Measurements from ENCODE around the gene ZNF577. TPM values are rescaled to one million over a fixed set of nuclear protein-coding genes. Genes with fewer than 3 reads are reported as not detected.
"Not testable (repeated sequence)": the region's sequence is repeated elsewhere in the genome, so short reads cannot be mapped to it uniquely, and the experiment has no call there.

The ZNF577 gene
- total RNA-seq, 2 experiments from 2014 or later, result 4.1 to 5.3 TPM

DNA sequence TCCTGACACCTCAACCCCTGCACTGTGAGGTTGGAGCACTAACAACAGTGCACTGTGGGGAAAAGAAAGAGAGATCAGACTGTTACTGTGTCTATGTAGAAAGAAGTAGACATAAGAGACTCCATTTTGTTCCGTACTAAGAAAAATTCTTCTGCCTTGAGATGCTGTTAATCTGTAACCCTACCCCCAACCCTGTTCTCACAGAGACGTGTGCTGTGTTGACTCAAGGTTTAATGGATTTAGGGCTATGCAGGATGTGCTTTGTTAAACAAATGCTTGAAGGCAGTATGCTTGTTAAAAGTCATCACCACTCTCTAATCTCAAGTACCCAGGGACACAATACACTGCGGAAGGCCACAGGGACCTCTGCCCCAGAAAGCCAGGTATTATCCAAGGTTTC, 17.9 kb upstream of the ZNF577 start:
- peaks cover 76% of the 10 kb centered on the region for H3K9me3 Mint-ChIP-seq
- POLR2A ChIA-PET, H3K4me3 Mint-ChIP-seq, DNase-seq, CTCF ChIA-PET, H3K27ac Mint-ChIP-seq: not testable (repeated sequence)
- H3K36me3 Mint-ChIP-seq, result peaks cover 81% of the 10 kb centered on the region
- H3K27me3 Mint-ChIP-seq, result peaks cover 20% of the 10 kb centered on the region
- H3K4me1 Mint-ChIP-seq (ENCODE audit: low read depth), result peaks cover 22% of the 10 kb centered on the region
- intact Hi-C loops (cut with micrococcal nuclease), result loop anchor here (1.0 to 2.0 kb wide), 3 partner anchors 22 to 103 kb away; partner anchors contain the start of genes ZNF350, ZNF613 and ZNF615

DNA sequence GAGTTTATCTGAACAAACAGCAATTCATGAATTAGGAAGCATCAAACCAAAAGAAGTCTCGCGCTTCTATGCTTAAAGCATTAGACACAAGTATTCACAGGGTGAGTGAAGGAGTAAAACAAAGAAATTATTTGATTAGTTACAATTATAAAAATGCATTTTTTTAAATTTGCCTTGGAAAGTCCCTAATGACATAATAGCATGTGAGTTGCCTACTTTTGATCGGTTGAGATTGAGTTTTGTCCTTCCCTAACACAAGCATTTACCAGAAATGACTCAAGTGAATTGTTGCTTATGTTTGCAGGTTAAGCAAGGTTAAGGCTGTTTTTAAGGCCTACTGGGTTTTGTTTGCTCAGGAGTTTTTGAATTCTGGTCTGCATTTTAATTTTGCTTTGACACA, 17.5 kb upstream of the ZNF577 start:
- CTCF ChIA-PET, result no interaction called here
- DNase-seq, result no peak
- intact Hi-C loops (cut with micrococcal nuclease), result loop anchor here (1.0 to 2.0 kb wide), 3 partner anchors 22 to 103 kb away; partner anchors contain the start of genes ZNF350, ZNF613 and ZNF615
- H3K27ac Mint-ChIP-seq, result peak overlapping the region; percentile 97
- H3K9me3 Mint-ChIP-seq, result peaks cover 77% of the 10 kb centered on the region
- peaks cover 20% of the 10 kb centered on the region for H3K27me3 Mint-ChIP-seq
- POLR2A ChIA-PET, result no interaction called here
- H3K4me3 Mint-ChIP-seq, result peak overlapping the region; percentile 99
- H3K36me3 Mint-ChIP-seq, result peaks cover 82% of the 10 kb centered on the region
- peaks cover 22% of the 10 kb centered on the region for H3K4me1 Mint-ChIP-seq (ENCODE audit: low read depth)

DNA sequence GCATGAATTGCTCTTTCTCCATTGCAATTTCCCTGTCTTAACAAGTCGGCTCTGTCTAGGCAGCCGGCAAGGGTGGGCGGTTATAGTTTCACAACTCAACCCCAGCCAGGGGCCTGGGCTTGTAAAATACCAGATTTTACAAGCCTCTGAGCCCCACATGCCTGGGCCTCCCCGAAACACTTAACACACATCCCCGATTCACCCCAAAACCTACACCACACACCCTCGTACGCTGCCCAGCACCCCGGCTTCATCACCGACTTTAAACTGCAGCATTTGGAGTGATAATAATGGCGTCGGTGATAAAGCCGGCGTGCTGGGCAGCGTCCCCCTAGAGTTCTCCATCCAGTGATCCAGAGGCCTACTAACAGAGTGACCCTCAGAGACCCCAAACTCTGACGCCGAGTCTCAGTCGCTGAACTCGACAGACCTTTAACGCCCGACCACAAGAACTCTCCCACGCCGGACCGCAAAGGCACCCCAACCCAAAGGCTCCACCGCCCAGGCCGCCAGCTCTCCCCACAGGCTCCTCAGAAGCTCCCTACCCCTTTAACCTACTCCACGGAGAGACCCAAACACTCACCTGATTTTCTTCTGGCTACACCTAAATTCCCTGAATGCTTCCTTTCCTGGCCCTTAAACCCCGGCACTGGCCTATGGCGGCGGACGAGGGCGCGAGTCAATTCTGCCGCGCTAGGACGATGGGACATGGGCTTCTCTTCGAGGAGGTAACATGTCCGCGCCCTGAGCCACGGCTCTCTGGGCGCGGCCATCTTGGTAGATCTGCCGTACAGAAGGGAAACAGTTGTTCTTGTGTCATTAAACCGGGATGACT, 16.8 kb upstream of the ZNF577 start, which contains the start of gene ZNF649:
ZNF649 (minus strand) TSS at position 687 of the 835 bp plus-strand sequence. CDS start 4,910 bp downstream, outside the sequence.
- intact Hi-C loops (cut with micrococcal nuclease), result loop anchor here (1.0 to 5.0 kb wide), 4 partner anchors 23 to 123 kb away; partner anchors contain the start of genes ZNF350, ZNF613, ZNF614 and ZNF615
- Mint-ChIP-seq H3K4me1 (ENCODE audit: low read depth) (peaks cover 22% of the 10 kb centered on the region), H3K9me3 (peaks cover 78% of the 10 kb centered on the region), H3K27ac (peak within 1 kb of the TSS; percentile 97), H3K27me3 (peaks cover 16% of the 10 kb centered on the region), H3K36me3 (peaks cover 84% of the 10 kb centered on the region), H3K4me3 (peak within 1 kb of the TSS; percentile 99)
- ChIA-PET POLR2A (no interaction called here), CTCF (no interaction called here)
- peak; percentile 88 for DNase-seq

DNA sequence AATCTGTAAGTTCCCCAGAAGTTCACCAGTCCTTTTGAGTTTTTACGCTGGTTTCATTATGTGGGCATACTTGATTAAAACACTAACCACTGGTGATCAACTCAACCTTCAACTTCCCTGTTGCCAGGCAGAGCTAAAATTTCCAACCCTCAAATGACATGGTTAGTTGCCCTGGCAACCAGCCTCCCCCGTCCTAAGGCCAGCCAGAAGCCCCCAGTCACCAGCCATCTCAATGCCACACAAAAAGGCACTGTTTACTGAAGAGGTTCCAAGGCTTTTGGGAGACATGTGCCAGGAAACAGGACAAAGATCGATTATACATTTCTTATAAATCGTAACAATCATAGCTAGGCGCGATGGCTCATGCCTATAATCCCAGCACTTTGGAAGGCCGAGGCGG, 15.4 kb upstream of the ZNF577 start:
- Mint-ChIP-seq H3K36me3 (peaks cover 88% of the 10 kb centered on the region), H3K4me3 (peak overlapping the region; percentile 99), H3K27me3 (peaks cover 9% of the 10 kb centered on the region), H3K27ac (no peak overlapping the region), H3K9me3 (peaks cover 74% of the 10 kb centered on the region), H3K4me1 (ENCODE audit: low read depth) (peaks cover 22% of the 10 kb centered on the region)
- CTCF ChIA-PET, result no interaction called here
- POLR2A ChIA-PET, result no interaction called here
- no peak for DNase-seq
- intact Hi-C loops (cut with micrococcal nuclease), result loop anchor here (5.0 kb wide), 1 partner anchor 124 kb away; the partner anchor contains the start of gene ZNF614

DNA sequence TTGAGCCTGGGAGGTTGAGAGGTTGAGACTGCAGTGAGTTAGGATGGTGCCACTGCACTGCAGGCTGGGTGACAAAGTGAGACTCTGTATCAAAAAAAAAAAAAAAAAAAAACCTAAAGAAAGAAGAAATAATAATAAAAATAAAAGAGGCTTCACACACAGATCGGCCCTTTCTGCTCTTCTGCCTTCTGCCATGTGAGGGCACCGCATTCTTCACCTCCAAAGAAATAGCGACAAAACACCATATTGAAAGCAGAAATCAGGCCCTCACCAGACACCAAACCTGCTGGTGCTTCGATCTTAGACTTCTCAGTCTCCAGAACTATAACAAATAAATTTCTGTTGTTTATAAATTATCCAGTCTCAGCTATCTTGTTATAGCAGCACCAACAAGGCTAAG, 14.1 kb upstream of the ZNF577 start:
- H3K27me3 Mint-ChIP-seq, result no peaks in the 10 kb centered on the region
- POLR2A ChIA-PET, result no interaction called here
- no peak for DNase-seq
- no peak overlapping the region for H3K27ac Mint-ChIP-seq
- no peak overlapping the region for H3K4me3 Mint-ChIP-seq
- H3K36me3 Mint-ChIP-seq, result peaks cover 92% of the 10 kb centered on the region
- intact Hi-C loops (cut with micrococcal nuclease), result loop anchor here (5.0 kb wide), 1 partner anchor 125 kb away; the partner anchor contains the start of gene ZNF614
- CTCF ChIA-PET, result interaction anchor here (0.6 kb wide), 1 partner anchor 149 kb away, joined by 3 read pairs; no protein-coding TSS in a partner anchor
- peaks cover 77% of the 10 kb centered on the region for H3K9me3 Mint-ChIP-seq
- peaks cover 22% of the 10 kb centered on the region for H3K4me1 Mint-ChIP-seq (ENCODE audit: low read depth)

DNA sequence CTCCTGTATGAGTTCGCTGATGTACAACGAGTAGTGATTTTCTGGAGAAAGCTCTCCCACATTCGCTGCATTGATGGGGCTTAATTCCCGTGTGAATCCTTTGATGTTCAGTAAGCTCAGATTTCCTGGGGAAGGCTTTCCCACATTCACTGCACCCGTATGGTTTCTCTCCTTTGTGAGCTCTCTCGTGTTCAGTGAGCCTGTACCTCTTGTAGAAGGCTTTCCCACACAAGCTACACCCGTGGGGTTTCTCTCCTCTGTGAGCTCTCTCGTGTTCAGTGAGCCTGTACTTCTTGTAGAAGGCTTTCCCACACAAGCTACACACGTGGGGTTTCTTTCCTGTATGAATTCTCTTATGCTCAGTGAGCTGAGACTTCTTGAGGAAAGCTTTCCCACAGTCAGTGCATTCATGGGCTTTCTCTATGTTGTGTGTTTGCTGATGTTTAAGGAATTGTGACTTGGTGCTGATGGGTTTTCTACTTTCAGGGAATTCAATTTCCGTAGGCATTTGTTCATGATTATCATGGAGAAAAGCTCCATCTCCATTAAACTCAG, 3.5 kb upstream of the ZNF577 start:
- peaks cover 96% of the 10 kb centered on the region for H3K36me3 Mint-ChIP-seq
- no peaks in the 10 kb centered on the region for H3K4me1 Mint-ChIP-seq (ENCODE audit: low read depth)
- intact Hi-C loops (cut with micrococcal nuclease), result no loop called here
- CTCF ChIA-PET, result interaction anchor here (0.6 kb wide), 1 partner anchor 1733 kb away, joined by 3 read pairs; no protein-coding TSS in a partner anchor
- no peaks in the 10 kb centered on the region for H3K27me3 Mint-ChIP-seq
- no peak overlapping the region for H3K27ac Mint-ChIP-seq
- POLR2A ChIA-PET, result no interaction called here
- no peak for DNase-seq
- peaks cover 89% of the 10 kb centered on the region for H3K9me3 Mint-ChIP-seq
- no peak overlapping the region for H3K4me3 Mint-ChIP-seq

DNA sequence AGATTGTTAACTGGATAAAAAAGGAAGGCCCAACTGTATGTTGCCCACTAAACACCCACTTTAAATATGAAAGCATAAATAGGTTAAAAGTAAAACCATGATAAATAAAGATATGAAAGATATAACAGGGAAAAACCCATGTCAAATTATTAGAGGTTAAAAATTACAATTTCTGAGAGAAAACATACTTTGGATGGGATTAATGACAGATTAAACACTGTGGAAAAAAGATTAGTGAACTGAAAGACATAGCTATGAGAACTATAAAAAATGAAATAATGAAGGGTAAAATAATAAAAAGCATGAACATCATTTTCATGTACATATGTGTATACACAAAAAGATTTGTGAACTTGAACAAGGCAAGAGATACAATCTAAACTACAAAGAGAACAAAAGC, 2.2 kb upstream of the ZNF577 start:
- ChIA-PET CTCF (no interaction called here), POLR2A (no interaction called here)
- Mint-ChIP-seq H3K4me1 (ENCODE audit: low read depth) (no peaks in the 10 kb centered on the region), H3K27ac (no peak overlapping the region), H3K9me3 (peaks cover 86% of the 10 kb centered on the region), H3K4me3 (no peak overlapping the region), H3K36me3 (peaks cover 93% of the 10 kb centered on the region), H3K27me3 (no peaks in the 10 kb centered on the region)
- intact Hi-C loops (cut with micrococcal nuclease), result no loop called here
- no peak for DNase-seq

DNA sequence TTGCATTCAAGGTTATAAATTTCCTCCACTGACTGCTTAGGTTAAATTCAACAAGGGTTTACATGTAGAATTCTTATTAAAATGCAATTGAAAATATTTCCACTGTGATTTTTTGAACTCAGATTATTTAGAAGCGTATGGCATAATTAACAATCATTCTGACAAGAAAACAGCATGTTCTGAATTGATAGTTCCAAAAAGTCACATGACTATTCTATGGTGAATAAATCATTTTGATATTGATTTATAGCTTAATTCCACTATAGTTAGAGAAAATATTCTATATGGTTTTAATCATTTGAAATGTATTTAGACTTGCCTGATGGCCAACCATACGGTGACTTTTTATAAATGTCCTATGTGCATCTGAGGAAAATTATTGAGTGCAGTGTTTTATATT, 3.0 kb downstream of the ZNF577 start:
- H3K4me3 Mint-ChIP-seq, result no peak overlapping the region
- H3K9me3 Mint-ChIP-seq, result peaks cover 80% of the 10 kb centered on the region
- intact Hi-C loops (cut with micrococcal nuclease), result no loop called here
- no peaks in the 10 kb centered on the region for H3K4me1 Mint-ChIP-seq (ENCODE audit: low read depth)
- no peak for DNase-seq
- peaks cover 85% of the 10 kb centered on the region for H3K36me3 Mint-ChIP-seq
- CTCF ChIA-PET, result no interaction called here
- H3K27ac Mint-ChIP-seq, result no peak overlapping the region
- no peaks in the 10 kb centered on the region for H3K27me3 Mint-ChIP-seq
- POLR2A ChIA-PET, result no interaction called here

DNA sequence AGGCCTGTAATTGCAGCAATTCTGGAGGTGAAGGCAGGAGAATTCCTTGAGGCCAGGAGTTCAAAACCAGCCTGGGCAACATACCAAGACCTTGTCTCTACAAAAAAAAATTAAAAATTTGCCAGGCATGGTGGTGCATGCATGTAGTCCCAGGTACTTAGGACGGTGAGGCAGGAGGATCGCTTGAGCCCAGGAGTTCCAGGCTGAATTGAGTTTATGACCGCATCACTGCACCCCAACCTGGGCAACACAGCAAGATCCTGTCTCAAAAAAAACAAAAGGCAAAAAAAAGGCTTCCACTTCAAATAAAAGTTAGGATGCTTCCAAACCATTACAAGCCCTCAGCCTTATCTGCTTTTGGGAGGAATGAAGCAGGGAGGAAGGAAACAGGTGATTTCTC, 5.2 kb downstream of the ZNF577 start:
- Mint-ChIP-seq H3K4me1 (ENCODE audit: low read depth) (no peaks in the 10 kb centered on the region), H3K27me3 (no peaks in the 10 kb centered on the region), H3K9me3 (peaks cover 74% of the 10 kb centered on the region), H3K27ac (no peak overlapping the region), H3K36me3 (peaks cover 82% of the 10 kb centered on the region), H3K4me3 (no peak overlapping the region)
- ChIA-PET POLR2A (no interaction called here), CTCF (interaction anchor here (0.7 kb wide), 1 partner anchor 1910 kb away, joined by 3 read pairs; no protein-coding TSS in a partner anchor)
- intact Hi-C loops (cut with micrococcal nuclease), result no loop called here
- no peak for DNase-seq

DNA sequence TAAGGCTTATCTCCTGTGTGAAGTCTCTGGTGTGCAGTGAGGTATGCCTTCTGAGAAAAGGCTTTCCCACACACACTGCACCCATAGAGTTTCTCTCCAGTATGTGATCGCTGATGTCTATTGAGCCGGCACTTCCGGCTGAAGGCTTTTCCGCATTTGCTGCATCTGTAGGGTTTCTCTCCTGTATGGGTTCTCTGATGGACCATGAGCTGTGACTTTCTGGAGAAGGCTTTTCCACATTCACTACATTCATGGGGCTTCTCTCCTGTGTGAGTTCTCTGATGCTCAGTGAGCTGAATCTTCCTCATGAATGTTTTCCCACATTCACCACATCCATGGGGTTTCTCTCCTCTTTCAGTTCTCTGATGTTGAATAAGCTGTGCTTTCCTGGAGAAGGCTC, 14.7 kb downstream of the ZNF577 start:
- Mint-ChIP-seq H3K4me1 (ENCODE audit: low read depth) (no peaks in the 10 kb centered on the region), H3K9me3 (peaks cover 93% of the 10 kb centered on the region), H3K36me3 (peaks cover 87% of the 10 kb centered on the region), H3K4me3 (no peak overlapping the region), H3K27ac (no peak overlapping the region), H3K27me3 (no peaks in the 10 kb centered on the region)
- intact Hi-C loops (cut with micrococcal nuclease), result no loop called here
- CTCF ChIA-PET, result no interaction called here
- DNase-seq, result no peak
- POLR2A ChIA-PET, result no interaction called here

DNA sequence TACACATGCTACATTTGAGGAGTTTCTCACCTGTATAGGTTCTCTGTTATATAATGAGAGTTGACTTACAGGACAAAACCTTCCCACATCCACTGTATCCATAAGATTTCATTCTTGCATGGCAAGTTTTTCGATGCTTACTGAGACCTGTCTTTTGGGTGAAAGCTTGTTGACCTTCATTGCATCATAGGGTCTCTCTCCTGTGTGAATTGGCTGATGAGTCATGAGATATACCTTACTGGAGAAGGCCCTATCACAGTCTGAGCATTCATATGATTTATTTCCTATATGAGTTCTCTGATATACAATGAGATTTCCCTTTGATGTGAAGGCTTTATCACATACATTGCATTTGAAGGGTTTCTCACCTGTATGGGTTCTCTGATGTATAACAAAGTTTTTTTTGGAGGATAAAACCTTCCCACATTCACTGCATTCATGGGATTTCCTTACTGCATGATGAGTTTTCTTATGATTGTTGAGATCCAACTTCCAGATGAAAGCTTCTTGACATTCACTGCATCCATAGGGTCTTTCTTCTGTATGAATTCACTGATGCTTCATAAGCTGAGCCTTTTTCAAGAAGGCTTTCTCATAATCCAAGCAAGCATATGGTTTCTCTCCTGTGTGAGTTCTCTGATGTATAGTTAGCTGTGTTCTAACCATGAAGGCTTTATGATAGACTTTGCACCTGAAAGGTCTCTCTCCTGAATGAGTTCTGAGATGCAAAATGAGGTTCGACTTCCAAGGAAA, 25.7 kb downstream of the ZNF577 start:
- DNase-seq, result no peak
- no peaks in the 10 kb centered on the region for H3K4me1 Mint-ChIP-seq (ENCODE audit: low read depth)
- no peak overlapping the region for H3K4me3 Mint-ChIP-seq
- ChIA-PET POLR2A (no interaction called here), CTCF (no interaction called here)
- no peak overlapping the region for H3K27ac Mint-ChIP-seq
- H3K9me3 Mint-ChIP-seq, result peaks cover 84% of the 10 kb centered on the region
- H3K36me3 Mint-ChIP-seq, result peaks cover 58% of the 10 kb centered on the region
- intact Hi-C loops (cut with micrococcal nuclease), result no loop called here
- no peaks in the 10 kb centered on the region for H3K27me3 Mint-ChIP-seq

DNA sequence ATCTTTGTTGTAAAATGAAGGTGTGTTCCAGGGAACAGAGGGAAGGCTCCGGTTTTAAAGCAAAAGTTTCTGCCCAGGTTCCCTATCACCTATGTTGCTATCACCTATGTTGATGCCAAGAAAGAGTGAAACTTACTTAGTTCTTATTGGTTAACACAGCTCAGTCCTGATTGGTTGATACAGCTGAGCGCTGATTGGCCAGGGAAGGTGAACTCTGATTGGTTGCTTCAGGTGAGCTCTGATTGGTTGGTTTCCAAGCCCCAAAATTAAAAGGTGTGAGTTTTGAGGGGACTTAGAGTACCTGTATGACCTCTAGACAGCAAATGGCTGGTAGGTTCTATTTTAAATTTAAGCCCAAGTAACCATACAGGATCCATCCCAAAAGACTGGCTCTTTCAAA, 50.6 kb downstream of the ZNF577 start:
- no peak overlapping the region for H3K4me3 Mint-ChIP-seq
- DNase-seq, result no peak
- no peak overlapping the region for H3K27ac Mint-ChIP-seq
- CTCF ChIA-PET, result no interaction called here
- H3K27me3 Mint-ChIP-seq, result no peaks in the 10 kb centered on the region
- no peaks in the 10 kb centered on the region for H3K4me1 Mint-ChIP-seq (ENCODE audit: low read depth)
- H3K36me3 Mint-ChIP-seq, result peaks cover 9% of the 10 kb centered on the region
- intact Hi-C loops (cut with micrococcal nuclease), result no loop called here
- POLR2A ChIA-PET, result no interaction called here
- peaks cover 43% of the 10 kb centered on the region for H3K9me3 Mint-ChIP-seq
